Measurements from ENCODE around the gene KAT5. TPM values are rescaled to one million over a fixed set of nuclear protein-coding genes. Genes with fewer than 3 reads are reported as not detected.

KAT5 gene
- total and polyA plus RNA-seq, 2 of the 4 experiments (the other 2 are of a cell fraction) = 33.3 to 34.2 TPM

DNA sequence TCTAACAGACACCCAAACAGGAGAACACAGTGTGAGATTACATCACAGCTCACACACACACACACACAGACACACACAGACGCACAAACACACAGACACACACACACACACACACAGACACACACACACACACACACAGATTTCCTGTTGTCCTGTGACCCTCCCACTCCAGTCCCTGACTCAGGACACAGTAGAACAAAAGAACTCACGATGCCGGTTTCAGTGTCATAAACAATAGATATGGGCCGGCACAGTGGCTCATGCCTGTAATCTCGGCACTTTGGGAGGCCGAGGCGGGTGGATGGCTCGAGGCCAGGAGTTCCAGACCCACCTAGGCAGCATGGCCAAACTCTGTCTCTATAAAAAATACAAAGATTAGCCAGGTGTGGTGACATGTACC lies 13.8 kb upstream of the KAT5 start:
- Histone ChIP-seq H3K4me2 (ENCODE audit: low read depth, low read length) (no peak overlapping the region), H2AFZ (replicated peaks; ENCODE audit: low read length, poor library complexity) (peak overlapping the region; percentile 11), H2BK5ac (ENCODE audit: low read depth, low read length, poor library complexity, severe bottlenecking) (no peak overlapping the region), H4K20me1 (ENCODE audit: insufficient read depth, low read length) (no peaks in the 10 kb centered on the region), H4K8ac (ENCODE audit: low read depth in 2 of 2, low read length in 2 of 2) (no peak overlapping the region), H3K4me3 (ENCODE audit: insufficient read depth, low read depth, low read length) (no peak overlapping the region), H3K14ac (replicated peaks; ENCODE audit: low read depth, low read length) (no peak overlapping the region), H2BK120ac (ENCODE audit: low read depth, low read length) (no peak overlapping the region), H4K91ac (ENCODE audit: insufficient read depth, low read depth, low read length) (no peak overlapping the region), H3K9ac (ENCODE audit: low read depth, low read length) (no peak overlapping the region), H3K4ac (ENCODE audit: low read depth, low read length) (no peak overlapping the region), H3K27me3 (ENCODE audit: control insufficient read depth, insufficient read depth, low read length) (peaks cover 48% of the 10 kb centered on the region), H3K79me1 (ENCODE audit: low read depth in 1 of 2, low read length in 2 of 2) (no peaks in the 10 kb centered on the region), H3K9me3 (ENCODE audit: control insufficient read depth, insufficient read depth, low read length) (no peaks in the 10 kb centered on the region), H3K36me3 (ENCODE audit: control insufficient read depth, insufficient read depth, low read length) (no peaks in the 10 kb centered on the region), H2BK15ac (ENCODE audit: low read depth, low read length) (no peak overlapping the region), H3K23ac (ENCODE audit: low read depth, low read length) (no peak overlapping the region), H3K9me1 (ENCODE audit: insufficient read depth, low read length) (0 out of 2 replicates have a peak, but pooled peaks cover 2% of the 10 kb centered on the region), H2AK5ac (ENCODE audit: low read depth, low read length) (no peak overlapping the region), H4K5ac (ENCODE audit: low read depth, low read length) (no peak overlapping the region), H3K4me1 (ENCODE audit: control insufficient read depth, insufficient read depth, low read length) (no peaks in the 10 kb centered on the region), H3K18ac (ENCODE audit: low read depth, low read length) (no peak overlapping the region), H2AK9ac (replicated peaks; ENCODE audit: low read depth, low read length, poor library complexity) (no peak overlapping the region), H3K27ac (ENCODE audit: insufficient read depth, low read length) (no peak overlapping the region), H2BK20ac (ENCODE audit: low read depth, low read length) (no peak overlapping the region), H3K56ac (ENCODE audit: extremely low read depth, insufficient read depth, low read length) (no peak overlapping the region)
- in situ Hi-C loops (cut with MboI; ENCODE audit: low sequenced_read_pairs) (no loop called here), intact Hi-C loops (cut with micrococcal nuclease) (loop anchor here (10.0 kb wide), 1 partner anchor 67 kb away; no protein-coding TSS in a partner anchor), dilution Hi-C loops (cut with HindIII; ENCODE audit: low sequenced_read_pairs, unreplicated experiment) (no loop called here)
- CTCF ChIA-PET = no interaction called here
- no TSS peak for BruUV-seq (replicated peaks)
- no peak for ATAC-seq (ENCODE audit: low read depth)
- no peak for DNase-seq
- TF ChIP-seq MXI1 (IDR thresholded peaks at IDR 0.05; ENCODE audit: borderline replicate concordance, low read depth, low read length) (no peak), NFE2L2 (IDR thresholded peaks at IDR 0.05; ENCODE audit: low read depth, low read length) (no peak), MAZ (IDR thresholded peaks at IDR 0.05; ENCODE audit: borderline replicate concordance, low read depth, low read length) (no peak), CHD1 (IDR thresholded peaks at IDR 0.05; ENCODE audit: low read depth, low read length) (no peak), POLR2A (IDR thresholded peaks at IDR 0.05; ENCODE audit: low read depth, low read length) (no peak)
- WGBS, 2 experiments (ENCODE audit: extremely low coverage in 2 of 2, insufficient read length in 1 of 2) = 25% methylated on average over 4 of the region's 8 CpGs; no CpG with 5 or more reads in 1 of the 2 experiments
- POLR2A ChIA-PET (ENCODE audit: unreplicated experiment) = no interaction called here
